Neuronal stem cell (in vitro differentiated cells): ENCODE measurements around the gene VSIG10L2.

Source experiments
- DNase-seq: peaks from one replicate; pipeline ENCODE4 v3.0.0-alpha.2; 2013; ENCODE audit warnings: low spot score
- H2AFZ ChIP-seq: one replicate; pipeline ENCODE4 v1.6.1; 2013; ENCODE audit warnings: mild to moderate bottlenecking, low read length, inconsistent platforms
- H2AK5ac ChIP-seq: 2 replicates; pipeline ENCODE4 v1.6.1; 2013; ENCODE audit warnings: low read depth, mild to moderate bottlenecking, inconsistent platforms, low read length, moderate library complexity, mixed read lengths
- H2BK120ac ChIP-seq: 2 replicates; pipeline ENCODE4 v1.6.1; 2013; ENCODE audit warnings: low read depth, mild to moderate bottlenecking, inconsistent platforms, low read length, moderate library complexity, mixed read lengths
- H2BK12ac ChIP-seq: one replicate; pipeline ENCODE4 v1.6.1; 2013; ENCODE audit warnings: low read length, inconsistent platforms
- H2BK15ac ChIP-seq: 2 replicates; pipeline ENCODE4 v1.6.1; 2013; ENCODE audit warnings: mild to moderate bottlenecking, low read length, inconsistent platforms, mixed read lengths
- H2BK5ac ChIP-seq: one replicate; pipeline ENCODE4 v1.6.1; 2013; ENCODE audit warnings: inconsistent platforms, mild to moderate bottlenecking, low read length, moderate library complexity
- H3K14ac ChIP-seq: one replicate; pipeline ENCODE4 v1.6.1; 2013; ENCODE audit warnings: low read length, inconsistent platforms
- H3K18ac ChIP-seq: 2 replicates; pipeline ENCODE4 v1.6.1; 2013; ENCODE audit warnings: low read length, inconsistent platforms
- H3K23ac ChIP-seq: 2 replicates; pipeline ENCODE4 v1.6.1; 2013; ENCODE audit warnings: low read depth, mild to moderate bottlenecking, mixed read lengths, low read length, inconsistent platforms; ENCODE audit not compliant: poor library complexity
- H3K27ac ChIP-seq: replicated peaks from 3 replicates; pipeline ENCODE4 v1.5.1; 2013; ENCODE audit warnings: low read length, inconsistent platforms
- H3K27me3 ChIP-seq, 3 experiments: 2 replicates each; pipeline ENCODE4 v1.6.1; 2013; ENCODE audit warnings: low read length in 3 of 3, mild to moderate bottlenecking in 2 of 3, inconsistent platforms in 1 of 3, low read depth in 1 of 3, mixed read lengths in 1 of 3, moderate library complexity in 1 of 3; ENCODE audit not compliant: control insufficient read depth in 3 of 3, insufficient read depth in 3 of 3
- H3K36me3 ChIP-seq, 2 donors: replicated peaks in 1 of 2; 2 replicates each; pipeline ENCODE4 v1.6.1; 2013; ENCODE audit warnings: low read length in 2 of 2; ENCODE audit not compliant: control insufficient read depth in 2 of 2, insufficient read depth in 2 of 2
- H3K4ac ChIP-seq: 2 replicates; pipeline ENCODE4 v1.6.1; 2013; ENCODE audit warnings: inconsistent platforms, mild to moderate bottlenecking, low read length, moderate library complexity
- H3K4me1 ChIP-seq, 2 donors: 1 replicate in 1 of 2; 2 replicates in 1 of 2; pipeline ENCODE4 v1.6.1; 2013; ENCODE audit warnings: low read length in 2 of 2, low read depth in 1 of 2; ENCODE audit not compliant: control insufficient read depth in 2 of 2, insufficient read depth in 1 of 2
- H3K4me2 ChIP-seq: one replicate; pipeline ENCODE4 v1.6.1; 2013; ENCODE audit warnings: mild to moderate bottlenecking, low read length, inconsistent platforms; ENCODE audit not compliant: insufficient read depth, poor library complexity, severe bottlenecking
- H3K4me3 ChIP-seq, 2 donors: 2 replicates each; pipeline ENCODE4 v1.5.1; 2013; ENCODE audit warnings: low read length in 2 of 2, mild to moderate bottlenecking in 2 of 2, inconsistent platforms in 1 of 2, moderate library complexity in 1 of 2
- H3K79me1 ChIP-seq: one replicate; pipeline ENCODE4 v1.6.1; 2013; ENCODE audit warnings: low read depth, mild to moderate bottlenecking, inconsistent platforms, low read length, moderate library complexity
- H3K9ac ChIP-seq: one replicate; pipeline ENCODE4 v1.6.1; 2013; ENCODE audit warnings: mild to moderate bottlenecking, low read depth, low read length, inconsistent platforms; ENCODE audit not compliant: poor library complexity
- H3K9me3 ChIP-seq, 2 donors: replicated peaks in 1 of 2; 2 replicates each; pipeline versions ENCODE3 to v1.6.1; 2013; ENCODE audit warnings: low read length in 2 of 2, mild to moderate bottlenecking in 2 of 2, inconsistent platforms in 1 of 2, low read depth in 1 of 2, mixed read lengths in 1 of 2, moderate library complexity in 1 of 2; ENCODE audit not compliant: control insufficient read depth in 2 of 2, insufficient read depth in 1 of 2
- H4K8ac ChIP-seq: one replicate; pipeline ENCODE4 v1.6.1; 2013; ENCODE audit warnings: low read depth, mild to moderate bottlenecking, inconsistent platforms, low read length, moderate library complexity
- H4K91ac ChIP-seq: one replicate; pipeline ENCODE4 v1.6.1; 2013; ENCODE audit warnings: low read length, low read depth, mild to moderate bottlenecking, inconsistent platforms; ENCODE audit not compliant: poor library complexity
- WGBS, 2 donors: extraction: QIAGEN DNeasy Blood & Tissue Kit; methylation state at CpG; one replicate each; pipeline ENCODE4 v1.1.7; 2013; ENCODE audit warnings: missing lambda C conversion rate in 2 of 2, mixed read lengths in 1 of 2; ENCODE audit not compliant: insufficient read length in 2 of 2, insufficient replicate concordance in 1 of 2; ENCODE audit errors: extremely low coverage in 2 of 2; 5-methylcytosine and 5-hydroxymethylcytosine counted together

Gene VSIG10L2

DNA sequence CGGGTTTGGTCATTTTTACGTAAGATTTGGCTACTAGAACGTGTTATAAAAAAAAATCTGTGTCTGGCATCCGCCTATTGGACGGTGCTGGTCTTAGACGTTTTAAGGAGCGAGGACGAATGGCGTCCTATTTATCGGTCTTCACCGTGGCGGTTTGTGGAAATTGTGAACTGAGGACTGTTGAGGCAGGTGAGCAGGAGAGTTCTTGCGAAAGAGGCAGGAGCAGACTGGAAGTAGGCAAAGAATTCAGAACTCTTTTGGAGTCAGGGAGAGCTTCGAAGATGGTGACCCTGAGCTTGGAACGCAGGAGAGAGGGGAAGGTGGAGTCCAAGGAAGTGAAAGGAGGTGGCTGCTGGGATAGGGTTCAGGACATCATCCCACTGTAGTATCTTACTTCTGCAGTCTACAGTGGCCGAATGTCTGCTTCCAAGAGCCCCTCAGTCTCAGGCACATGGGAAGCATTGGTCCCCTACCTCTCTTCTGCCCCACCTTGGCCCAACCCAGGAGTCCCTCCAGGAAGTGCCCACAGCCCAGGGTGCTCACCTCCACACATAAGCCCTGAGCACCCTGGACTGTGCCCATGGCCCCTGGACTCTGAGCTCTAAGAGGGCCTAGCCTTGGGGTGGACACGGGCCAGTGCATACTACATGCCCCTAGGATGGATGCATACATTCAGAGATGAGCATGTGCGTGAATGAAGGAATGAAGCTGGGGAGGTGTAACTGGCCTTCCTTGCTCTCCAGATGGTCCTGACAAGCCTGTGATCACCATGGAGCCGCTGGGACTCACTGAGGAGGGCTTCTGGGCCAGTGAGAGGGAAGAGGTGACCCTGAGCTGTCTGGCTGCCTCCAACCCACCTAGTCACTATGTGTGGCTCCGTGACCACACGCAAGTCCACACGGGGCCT, 3.7 kb downstream of the VSIG10L2 start:
- Histone ChIP-seq H4K91ac (peak overlapping the region; percentile 76), H3K14ac (no peak overlapping the region), H3K4me3 (no peak overlapping the region), H2AK5ac (peak overlapping the region; percentile 12), H2BK12ac (no peak overlapping the region), H2AFZ (no peak overlapping the region), H4K8ac (no peak overlapping the region), H3K36me3 (no peaks in the 10 kb centered on the region), H2BK120ac (no peak overlapping the region), H3K18ac (peak overlapping the region; percentile 4), H3K23ac (no peak overlapping the region), H2BK5ac (no peak overlapping the region), H2BK15ac (no peak overlapping the region), H3K4me2 (no peak overlapping the region), H3K27ac (peak overlapping the region; percentile 4), H3K4ac (no peak overlapping the region), H3K4me1 (peaks cover 0 to 7% of the 10 kb centered on the region in 2 donors), H3K9ac (no peak overlapping the region), H3K9me3 (no peaks in the 10 kb centered on the region), H3K79me1 (no peaks in the 10 kb centered on the region), H3K27me3 (no peaks in the 10 kb centered on the region)
- DNase-seq, result no peak
- no CpG with 5 or more reads among the region's 22 CpGs for WGBS, 2 donors

DNA sequence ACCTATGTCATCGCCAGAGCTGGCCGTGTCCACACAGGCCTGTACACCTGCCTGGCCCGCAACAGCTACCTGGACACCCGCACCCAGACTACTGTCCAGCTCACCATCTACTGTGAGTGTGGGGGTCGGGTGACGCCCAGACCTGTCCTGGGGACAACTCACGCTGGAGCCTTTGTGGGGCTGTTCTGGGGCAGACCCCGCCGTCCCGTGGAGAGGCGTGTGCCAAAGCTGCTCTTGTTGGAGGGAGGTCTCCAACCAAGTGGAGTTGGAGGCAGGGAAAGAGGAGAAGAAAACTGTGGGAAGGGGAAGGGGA, 4.3 kb downstream of the VSIG10L2 start:
- Histone ChIP-seq H2AK5ac (peak overlapping the region; percentile 12), H3K14ac (no peak overlapping the region), H4K91ac (peak overlapping the region; percentile 76), H3K4ac (no peak overlapping the region), H2BK5ac (no peak overlapping the region), H4K8ac (no peak overlapping the region), H3K36me3 (no peaks in the 10 kb centered on the region), H3K4me3 (no peak overlapping the region), H3K9ac (no peak overlapping the region), H2BK12ac (no peak overlapping the region), H3K27me3 (no peaks in the 10 kb centered on the region), H2BK120ac (no peak overlapping the region), H3K27ac (no peak overlapping the region), H3K79me1 (no peaks in the 10 kb centered on the region), H3K9me3 (no peaks in the 10 kb centered on the region), H3K23ac (no peak overlapping the region), H2AFZ (no peak overlapping the region), H3K18ac (no peak overlapping the region), H3K4me2 (no peak overlapping the region), H3K4me1 (peaks cover 0 to 7% of the 10 kb centered on the region in 2 donors), H2BK15ac (no peak overlapping the region)
- no peak for DNase-seq
- WGBS, 2 donors, result no CpG with 5 or more reads among the region's 11 CpGs

DNA sequence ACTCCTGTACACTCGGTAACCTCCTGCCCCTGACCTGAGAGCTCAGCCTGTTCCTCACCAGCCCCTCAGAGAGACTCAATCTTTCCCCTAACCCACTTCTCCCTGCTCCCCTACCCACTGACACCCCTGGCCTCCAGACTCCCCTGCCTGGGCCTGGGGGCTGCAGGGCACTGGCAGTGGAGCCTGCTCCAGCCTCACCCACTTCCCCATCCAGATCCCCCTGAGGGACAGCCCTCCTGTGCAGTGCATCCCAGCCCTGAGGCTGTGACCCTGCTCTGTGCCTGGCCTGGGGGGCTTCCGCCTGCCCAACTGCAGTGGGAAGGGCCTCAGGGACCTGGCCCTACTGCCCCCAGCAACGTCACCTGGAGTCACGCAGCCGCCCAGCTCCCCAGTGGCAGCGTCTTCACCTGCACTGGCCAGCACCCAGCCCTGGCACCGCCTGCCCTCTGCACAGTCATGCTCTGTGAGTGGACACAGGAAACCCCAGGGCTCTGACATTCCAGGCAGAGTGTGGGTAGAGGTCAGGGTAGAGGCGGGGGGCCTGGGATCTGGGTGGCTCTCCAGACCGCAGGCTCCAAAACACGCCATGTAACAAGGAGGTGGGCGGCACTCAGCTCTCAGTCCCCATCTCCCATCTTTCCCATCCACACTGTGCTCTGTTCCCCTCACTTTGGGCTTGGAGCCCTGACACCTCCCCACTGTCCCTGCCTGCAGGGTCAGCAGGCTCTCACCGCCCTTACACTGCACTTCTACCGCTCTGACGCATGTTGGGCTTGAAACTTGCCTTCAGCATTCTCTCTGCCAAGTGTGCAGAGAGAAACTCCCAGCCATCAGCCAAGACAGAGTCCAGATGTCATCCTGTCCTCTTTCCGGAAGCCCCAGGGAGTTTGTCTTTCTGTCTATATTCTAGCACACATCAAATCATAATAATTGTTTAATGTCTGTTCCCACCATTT, 5.1 kb downstream of the VSIG10L2 start:
- no peak overlapping the region for H2BK15ac ChIP-seq
- H2BK12ac ChIP-seq, result peak overlapping the region; percentile 16
- H3K4ac ChIP-seq, result no peak overlapping the region
- no peak overlapping the region for H3K14ac ChIP-seq
- no peak for DNase-seq
- H3K9me3 ChIP-seq, result no peaks in the 10 kb centered on the region
- H4K8ac ChIP-seq, result no peak overlapping the region
- no peak overlapping the region for H3K4me3 ChIP-seq
- peaks cover 0 to 5% of the 10 kb centered on the region in 2 donors for H3K36me3 ChIP-seq
- H3K79me1 ChIP-seq, result no peaks in the 10 kb centered on the region
- no peak overlapping the region for H2BK5ac ChIP-seq
- no peak overlapping the region for H3K4me2 ChIP-seq
- no peak overlapping the region for H2AFZ ChIP-seq
- H3K18ac ChIP-seq, result peak overlapping the region; percentile 79
- no peak overlapping the region for H4K91ac ChIP-seq
- peaks cover 0 to 7% of the 10 kb centered on the region in 2 donors for H3K4me1 ChIP-seq
- H3K27ac ChIP-seq, result no peak overlapping the region
- no peaks in the 10 kb centered on the region for H3K27me3 ChIP-seq
- peak overlapping the region; percentile 83 for H3K23ac ChIP-seq
- H2AK5ac ChIP-seq, result no peak overlapping the region
- peak overlapping the region; percentile 18 for H3K9ac ChIP-seq
- no CpG with 5 or more reads among the region's 15 CpGs for WGBS, 2 donors
- H2BK120ac ChIP-seq, result no peak overlapping the region

DNA sequence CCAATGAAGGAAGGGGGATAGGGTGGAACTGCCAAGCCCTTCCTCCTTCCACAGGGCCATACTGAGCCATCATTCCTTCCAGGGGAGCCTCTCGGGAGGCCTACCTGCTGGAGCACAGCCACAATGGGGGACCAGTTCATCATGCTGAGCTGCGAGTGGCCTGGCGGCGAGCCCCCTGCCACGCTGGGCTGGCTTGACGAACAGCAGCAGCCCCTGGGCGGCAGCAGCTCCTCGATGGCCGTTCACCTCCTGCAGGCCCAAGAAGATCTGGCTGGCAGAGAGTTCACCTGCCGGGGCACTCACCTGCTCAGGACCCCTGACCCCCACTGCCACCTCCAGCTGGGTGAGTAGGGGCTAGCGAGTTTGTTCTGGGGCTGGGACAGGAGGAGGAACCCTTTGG, 5.9 kb downstream of the VSIG10L2 start:
- no peak for DNase-seq
- peak overlapping the region; percentile 24 for H3K18ac ChIP-seq

More for the DNA sequence above, 5.9 kb downstream of the VSIG10L2 start:
- H3K4me2 ChIP-seq, result no peak overlapping the region
- H4K8ac ChIP-seq, result no peak overlapping the region
- no peak overlapping the region for H2BK120ac ChIP-seq
- H3K4ac ChIP-seq, result peak overlapping the region; percentile 38
- no CpG with 5 or more reads among the region's 11 CpGs for WGBS, 2 donors
- H3K4me1 ChIP-seq, result peaks cover 0 to 7% of the 10 kb centered on the region in 2 donors
- no peak overlapping the region for H2AK5ac ChIP-seq
- H2AFZ ChIP-seq, result no peak overlapping the region
- no peak overlapping the region for H3K9ac ChIP-seq
- no peaks in the 10 kb centered on the region for H3K27me3 ChIP-seq
- no peaks in the 10 kb centered on the region for H3K79me1 ChIP-seq
- H2BK5ac ChIP-seq, result no peak overlapping the region
- no peak overlapping the region for H2BK15ac ChIP-seq
- peaks cover 0 to 9% of the 10 kb centered on the region in 2 donors for H3K36me3 ChIP-seq
- H3K9me3 ChIP-seq, result no peaks in the 10 kb centered on the region
- H3K4me3 ChIP-seq, result no peak overlapping the region
- H2BK12ac ChIP-seq, result no peak overlapping the region
- no peak overlapping the region for H4K91ac ChIP-seq
- H3K14ac ChIP-seq, result no peak overlapping the region
- H3K23ac ChIP-seq, result peak overlapping the region; percentile 92
- no peak overlapping the region for H3K27ac ChIP-seq
